ENCODE results near the gene VSIG10L.

Gene VSIG10L

DNA sequence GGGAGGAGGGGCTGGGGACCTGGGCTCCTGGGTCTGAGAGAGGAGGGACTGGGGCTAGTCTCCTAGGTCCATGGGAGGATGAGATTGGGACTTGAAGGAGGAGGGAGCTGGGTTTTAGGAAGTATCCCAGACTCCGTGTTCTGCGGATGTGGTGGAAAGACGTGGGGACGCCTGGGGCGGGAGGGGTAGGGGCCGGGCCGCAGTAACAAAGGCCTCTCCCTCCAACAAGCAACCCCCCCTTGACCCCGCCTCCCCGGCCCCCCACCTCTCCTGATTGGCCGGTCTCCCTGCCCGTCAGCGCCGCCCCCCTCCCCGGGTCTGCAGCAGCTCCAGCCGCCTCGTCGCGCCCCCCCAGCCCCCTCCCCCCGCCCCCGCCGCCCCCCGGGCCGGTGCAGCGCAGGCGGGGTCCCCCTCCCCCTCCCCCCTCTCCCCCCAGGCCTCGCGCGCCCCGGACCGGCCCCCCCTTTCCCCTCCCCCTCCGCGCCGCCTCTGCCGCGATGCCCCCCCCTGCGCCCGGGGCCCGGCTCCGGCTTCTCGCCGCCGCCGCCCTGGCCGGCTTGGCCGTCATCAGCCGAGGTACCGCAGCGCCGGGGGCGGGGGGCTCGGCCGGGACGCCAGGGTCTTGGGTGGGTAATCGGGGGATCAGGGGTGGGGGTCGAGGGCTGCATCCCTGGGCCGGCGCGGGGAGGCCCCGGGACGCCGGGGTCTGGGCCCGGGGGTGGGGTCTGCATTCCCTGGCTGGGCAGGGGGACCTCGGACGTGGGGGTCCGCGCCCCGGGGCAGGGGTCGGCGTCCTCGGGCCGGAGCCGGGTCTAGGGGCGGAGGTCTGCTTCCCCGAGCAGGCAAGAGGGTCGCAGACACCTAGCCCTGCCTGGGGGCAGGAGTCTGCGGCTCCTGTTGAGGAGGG is 30.3 kb downstream of the VSIG10L start, which contains the start of gene IGLON5:
IGLON5 (plus strand) TSS at position 294 of the 907 bp plus-strand sequence; CDS start at position 498, 204 bp downstream.
- no peak for DNase-seq

DNA sequence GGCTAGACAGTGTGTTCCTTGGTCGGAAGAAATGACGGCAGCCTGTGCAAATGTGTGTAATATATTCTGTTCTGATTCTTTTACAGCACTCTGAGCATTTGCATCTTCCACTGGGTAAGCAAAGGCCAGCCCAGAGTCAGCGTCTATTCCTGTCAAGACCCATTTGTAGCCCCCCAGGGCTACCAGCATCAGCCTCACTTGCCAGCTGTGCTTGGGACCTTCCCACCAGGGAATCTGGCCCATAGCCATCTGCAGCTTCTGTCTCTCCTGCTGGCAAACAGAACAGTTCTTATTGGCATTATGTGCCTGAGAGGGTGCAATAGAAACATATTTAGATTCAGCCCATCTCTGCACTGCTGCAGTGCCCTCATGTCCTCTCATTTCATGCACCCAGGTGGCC is 36.5 kb downstream of the VSIG10L start:
- DNase-seq, result no peak

- no peak for DNase-seq
Observed at GRCh38 chr19:51301266-51301665, 40.7 kb downstream of the VSIG10L start.

DNA sequence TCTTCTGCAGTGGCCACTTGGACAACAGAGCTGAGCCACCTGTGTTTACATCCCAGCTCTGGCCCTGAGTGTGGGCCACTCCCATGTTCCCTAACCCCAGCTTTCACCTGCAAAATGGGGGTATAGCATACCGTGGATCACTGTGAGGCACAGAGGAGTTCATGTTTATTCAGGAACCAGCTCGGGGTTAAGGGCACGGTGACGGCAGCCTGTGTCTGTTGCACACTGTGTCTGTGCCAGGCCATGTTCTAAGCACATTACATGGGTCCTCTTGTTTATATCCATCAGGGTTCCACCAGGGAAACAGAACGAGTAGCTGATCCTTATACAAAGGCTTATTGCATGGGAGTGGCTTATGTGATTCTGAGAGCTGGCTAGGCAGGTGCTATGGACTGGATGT is 44.5 kb downstream of the VSIG10L start:
- no peak for DNase-seq

DNA sequence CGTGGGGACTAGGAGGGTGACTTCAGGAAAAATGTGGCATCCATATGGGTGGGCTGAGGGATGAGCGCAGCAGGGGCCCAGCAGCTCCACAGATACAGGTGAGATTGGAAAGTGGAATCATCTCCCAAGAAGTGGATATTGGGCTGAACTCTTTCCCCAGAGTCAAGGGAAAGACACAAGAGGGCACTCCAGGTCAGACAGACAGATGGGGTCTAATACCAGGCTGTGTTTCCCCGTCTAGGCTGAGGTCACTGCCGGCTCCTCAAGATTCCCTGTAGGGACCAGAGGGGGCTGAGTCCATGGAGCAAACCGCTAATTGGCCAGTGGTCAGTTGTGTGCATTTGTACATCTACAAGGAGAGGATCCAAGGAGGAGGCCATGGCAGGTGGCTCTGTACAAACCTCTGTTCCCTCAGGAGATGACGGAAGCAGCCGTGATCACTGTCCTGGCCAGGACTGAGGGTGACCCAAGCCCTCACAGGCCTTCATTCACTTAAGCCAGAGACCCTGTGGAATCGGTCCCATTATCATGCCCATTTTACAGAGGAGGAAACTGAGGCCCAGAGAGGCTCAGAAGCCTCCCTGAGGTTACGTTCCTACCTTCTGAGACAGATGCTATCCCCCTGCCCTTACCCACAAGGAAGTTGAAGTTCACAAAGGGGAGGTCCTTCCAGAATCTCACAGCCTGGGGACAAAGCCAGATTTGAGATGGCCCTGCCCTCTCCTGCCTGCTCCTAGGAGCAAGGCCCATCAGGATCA is 45.4 kb downstream of the VSIG10L start:
- no peak for DNase-seq

- DNase-seq, result no peak
Observed at GRCh38 chr19:51295382-51296126, 46.4 kb downstream of the VSIG10L start.

DNA sequence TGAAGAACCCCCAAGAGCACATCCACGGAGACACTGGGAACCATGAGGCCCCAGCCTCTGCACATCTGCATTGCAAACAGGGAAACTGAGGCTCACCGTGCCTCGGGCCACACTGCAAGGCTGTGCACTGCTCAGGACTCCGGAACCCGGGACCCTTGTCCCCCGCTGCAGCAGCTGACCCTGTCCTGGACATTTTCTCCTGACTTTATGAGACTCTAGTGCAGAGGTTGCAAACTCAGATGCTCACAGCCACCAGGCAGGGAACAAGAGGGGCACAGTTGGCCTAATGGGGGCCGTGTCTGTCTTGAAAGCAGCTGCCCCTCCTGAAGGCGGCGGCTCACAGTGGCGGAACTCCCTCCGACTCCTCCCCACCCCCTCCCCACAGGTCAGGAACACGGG is 47.0 kb downstream of the VSIG10L start:
- no peak for DNase-seq

GRCh38 chr19:51294211-51294976 is 47.5 kb downstream of the VSIG10L start:
- DNase-seq, result no peak

GRCh38 chr19:51293571-51294210 is 48.2 kb downstream of the VSIG10L start:
- DNase-seq, result no peak

GRCh38 chr19:51292971-51293370 is 49.0 kb downstream of the VSIG10L start:
- DNase-seq, result no peak

DNA sequence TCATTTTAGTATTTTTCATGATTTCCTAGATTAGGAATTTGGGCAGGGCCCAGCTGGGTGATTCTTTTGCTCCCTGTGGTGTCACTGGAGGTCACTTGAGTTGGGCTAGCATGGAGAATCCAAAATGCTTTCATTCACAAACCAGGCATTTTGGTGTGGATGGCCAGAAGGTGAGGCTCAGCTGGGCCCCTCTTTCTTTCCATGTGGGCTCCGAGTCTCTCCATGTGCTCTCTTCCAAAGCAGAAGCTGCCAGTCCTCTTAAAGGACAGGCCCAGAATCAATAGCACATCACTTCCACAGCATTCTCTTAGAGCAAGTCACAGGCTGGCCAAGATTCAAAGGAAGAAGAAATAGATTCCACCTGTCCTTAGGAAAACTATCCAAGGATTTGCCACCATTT is 52.3 kb downstream of the VSIG10L start:
- no peak for DNase-seq

DNA sequence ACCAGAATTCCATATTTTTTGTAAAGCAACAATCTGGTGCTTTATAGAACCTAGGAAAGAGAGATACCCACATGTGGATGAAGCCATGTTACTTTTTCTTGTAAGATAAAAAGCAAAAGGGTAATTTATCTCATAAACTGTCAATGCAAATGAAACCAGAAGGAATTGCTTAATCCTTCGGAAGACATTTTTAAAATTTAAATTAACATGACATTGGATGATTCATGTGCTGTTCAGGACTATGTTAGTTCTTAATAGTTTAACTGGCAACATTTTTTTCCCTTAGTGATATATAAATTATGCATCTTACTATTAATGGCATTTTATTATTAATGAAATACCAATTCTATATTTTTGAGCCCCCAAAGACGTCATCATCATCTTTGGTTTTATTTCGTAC is 56.3 kb downstream of the VSIG10L start:
- no peak for DNase-seq

- no peak for DNase-seq
Observed at GRCh38 chr19:51282335-51282734, 59.6 kb downstream of the VSIG10L start.
